GM12892 (cell line): ENCODE data around the gene ERAP2.

Source experiments
- POLR2A ChIP-seq: IDR thresholded peaks from 2 replicates; pipeline ENCODE4 v1.6.1; 2011; ENCODE audit warnings: low read depth, low read length, control low read depth
- POLR2AphosphoS5 ChIP-seq: IDR thresholded peaks from 2 replicates; pipeline ENCODE4 v1.6.1; 2011; ENCODE audit warnings: low read depth, low read length, control low read depth

GRCh38 chr5:96952974-96953730 is 76.9 kb downstream of the ERAP2 start:
- TF ChIP-seq POLR2A (no peak), POLR2AphosphoS5 (no peak)
